HEK293 (cell line): ENCODE measurements around the gene LRRC8D.

Experiments used
- CTCF ChIP-seq: fragments of 450-650 bp; formaldehyde crosslinking; IDR thresholded peaks from 2 replicates; pipeline ENCODE4 v1.5.1; 2016; ENCODE audit warnings: missing biosample characterization, missing genetic modification characterization
- HOXD13 ChIP-seq: sonication (generic); formaldehyde crosslinking; IDR thresholded peaks from 2 replicates; pipeline ENCODE4 v1.8.0; 2022; ENCODE audit warnings: missing genetic modification reagents, borderline replicate concordance
- PRDM1 ChIP-seq: fragments of 450-650 bp; formaldehyde crosslinking; IDR thresholded peaks from 2 replicates; pipeline ENCODE4; 2016; ENCODE audit warnings: missing biosample characterization, missing genetic modification characterization
- ZNF211 ChIP-seq: fragments of 450-650 bp; formaldehyde crosslinking; IDR thresholded peaks from 2 replicates; pipeline ENCODE4 v1.5.1; 2016; ENCODE audit warnings: low read depth, missing biosample characterization, missing genetic modification characterization
- ZNF398 ChIP-seq: fragments of 450-650 bp; formaldehyde crosslinking; IDR thresholded peaks from 2 replicates; pipeline ENCODE4 v1.5.1; 2017; ENCODE audit warnings: missing biosample characterization, missing genetic modification characterization
- ZNF670 ChIP-seq: fragments of 450-650 bp; formaldehyde crosslinking; IDR thresholded peaks from 2 replicates; pipeline ENCODE4 v1.5.1; 2016; ENCODE audit warnings: missing biosample characterization, missing genetic modification characterization, low read depth
- TF ChIP-seq, protein P1 (sequence below): fragments of 450-650 bp; formaldehyde crosslinking; IDR thresholded peaks from 2 replicates; pipeline ENCODE4 v1.5.1; 2016; ENCODE audit warnings: missing biosample characterization, missing genetic modification characterization

DNA sequence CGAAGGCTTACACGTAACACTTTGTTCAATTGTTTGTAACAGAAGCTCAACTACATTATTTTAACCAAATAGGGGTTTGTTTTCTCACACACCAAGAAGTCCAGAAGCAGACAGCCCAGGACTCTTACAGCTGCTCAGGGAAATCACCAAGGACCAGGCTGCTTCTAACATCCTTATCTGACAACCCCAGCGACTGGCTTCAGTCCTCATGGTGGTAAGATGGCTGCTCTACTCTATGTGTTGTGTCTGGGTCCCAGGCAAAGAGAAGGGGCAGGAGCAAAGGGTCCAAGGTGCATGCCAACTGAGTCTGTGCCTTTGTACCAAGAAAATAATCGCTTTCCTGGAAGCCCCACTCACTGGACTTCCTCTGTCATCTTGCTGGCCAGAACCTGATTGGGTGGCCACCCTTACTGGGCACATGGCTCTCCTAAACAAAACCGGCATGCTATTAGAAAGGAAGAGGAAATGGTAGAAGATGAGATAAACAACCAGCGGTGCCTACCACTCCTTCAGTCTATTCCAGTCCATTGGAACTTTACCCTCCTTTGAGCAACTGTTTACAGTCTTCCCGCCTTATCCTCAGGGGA, 34.1 kb upstream of the LRRC8D start:
- TF ChIP-seq, protein P1, sequence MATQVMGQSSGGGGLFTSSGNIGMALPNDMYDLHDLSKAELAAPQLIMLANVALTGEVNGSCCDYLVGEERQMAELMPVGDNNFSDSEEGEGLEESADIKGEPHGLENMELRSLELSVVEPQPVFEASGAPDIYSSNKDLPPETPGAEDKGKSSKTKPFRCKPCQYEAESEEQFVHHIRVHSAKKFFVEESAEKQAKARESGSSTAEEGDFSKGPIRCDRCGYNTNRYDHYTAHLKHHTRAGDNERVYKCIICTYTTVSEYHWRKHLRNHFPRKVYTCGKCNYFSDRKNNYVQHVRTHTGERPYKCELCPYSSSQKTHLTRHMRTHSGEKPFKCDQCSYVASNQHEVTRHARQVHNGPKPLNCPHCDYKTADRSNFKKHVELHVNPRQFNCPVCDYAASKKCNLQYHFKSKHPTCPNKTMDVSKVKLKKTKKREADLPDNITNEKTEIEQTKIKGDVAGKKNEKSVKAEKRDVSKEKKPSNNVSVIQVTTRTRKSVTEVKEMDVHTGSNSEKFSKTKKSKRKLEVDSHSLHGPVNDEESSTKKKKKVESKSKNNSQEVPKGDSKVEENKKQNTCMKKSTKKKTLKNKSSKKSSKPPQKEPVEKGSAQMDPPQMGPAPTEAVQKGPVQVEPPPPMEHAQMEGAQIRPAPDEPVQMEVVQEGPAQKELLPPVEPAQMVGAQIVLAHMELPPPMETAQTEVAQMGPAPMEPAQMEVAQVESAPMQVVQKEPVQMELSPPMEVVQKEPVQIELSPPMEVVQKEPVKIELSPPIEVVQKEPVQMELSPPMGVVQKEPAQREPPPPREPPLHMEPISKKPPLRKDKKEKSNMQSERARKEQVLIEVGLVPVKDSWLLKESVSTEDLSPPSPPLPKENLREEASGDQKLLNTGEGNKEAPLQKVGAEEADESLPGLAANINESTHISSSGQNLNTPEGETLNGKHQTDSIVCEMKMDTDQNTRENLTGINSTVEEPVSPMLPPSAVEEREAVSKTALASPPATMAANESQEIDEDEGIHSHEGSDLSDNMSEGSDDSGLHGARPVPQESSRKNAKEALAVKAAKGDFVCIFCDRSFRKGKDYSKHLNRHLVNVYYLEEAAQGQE (tag by site-specific recombination): no peak
- TF ChIP-seq ZNF670 (tag by site-specific recombination) (no peak), ZNF211 (tag by site-specific recombination) (no peak), PRDM1 (tag by site-specific recombination) (no peak), ZNF398 (no peak), CTCF (tag by site-specific recombination) (no peak), HOXD13 (CRISPR knock-in tag) (no peak)
